Medulla oblongata (tissue), 1 donor: ENCODE data around the gene ATP5PD.

Experiments
- DNase-seq: peaks from one replicate; pipeline ENCODE4 v3.0.0-alpha.2; 2015; ENCODE audit errors: extremely low spot score

ATP5PD gene

GRCh38 chr17:74994440-74994839 lies 52.3 kb downstream of the ATP5PD start:
- DNase-seq: no peak

GRCh38 chr17:74992223-74992622 lies 54.5 kb downstream of the ATP5PD start:
- DNase-seq: no peak

- no peak for DNase-seq
These were observed 56.1 kb downstream of the ATP5PD start for GRCh38 chr17:74990581-74991105.
